Dermis microvascular lymphatic vessel endothelial cell (primary cell): ENCODE measurements around the gene MYL7. TPM values are rescaled to one million over a fixed set of nuclear protein-coding genes. Genes with fewer than 3 reads are reported as not detected.
A peak's percentile ranks its signal among the peaks of the same experiment; 100 is the strongest.
"Not testable (repeated sequence)": the region's sequence is repeated elsewhere in the genome, so short reads cannot be mapped to it uniquely, and the experiment has no call there.

Source experiments
- DNase-seq, 2 donors: peaks; one replicate each; pipeline versions ENCODE4 v3.0.0 to v3.0.0-alpha.2; 2010; ENCODE audit warnings: low read depth in 2 of 2
- total RNA-seq: library from RNA; depleted of rRNA; stranded (reverse); fragments of >200 nt; gene quantifications from 2 replicates; pipeline ENCODE4 v1.2.1, GENCODE V29; 2014

Gene MYL7
- total RNA-seq, 1 donor from 2014 or later: not detected

GRCh38 chr7:44132039-44132438 is 9.1 kb downstream of the MYL7 start:
- no peak for DNase-seq

- no peak for DNase-seq
Measured at GRCh38 chr7:44131173-44132029, 9.7 kb downstream of the MYL7 start.

DNA sequence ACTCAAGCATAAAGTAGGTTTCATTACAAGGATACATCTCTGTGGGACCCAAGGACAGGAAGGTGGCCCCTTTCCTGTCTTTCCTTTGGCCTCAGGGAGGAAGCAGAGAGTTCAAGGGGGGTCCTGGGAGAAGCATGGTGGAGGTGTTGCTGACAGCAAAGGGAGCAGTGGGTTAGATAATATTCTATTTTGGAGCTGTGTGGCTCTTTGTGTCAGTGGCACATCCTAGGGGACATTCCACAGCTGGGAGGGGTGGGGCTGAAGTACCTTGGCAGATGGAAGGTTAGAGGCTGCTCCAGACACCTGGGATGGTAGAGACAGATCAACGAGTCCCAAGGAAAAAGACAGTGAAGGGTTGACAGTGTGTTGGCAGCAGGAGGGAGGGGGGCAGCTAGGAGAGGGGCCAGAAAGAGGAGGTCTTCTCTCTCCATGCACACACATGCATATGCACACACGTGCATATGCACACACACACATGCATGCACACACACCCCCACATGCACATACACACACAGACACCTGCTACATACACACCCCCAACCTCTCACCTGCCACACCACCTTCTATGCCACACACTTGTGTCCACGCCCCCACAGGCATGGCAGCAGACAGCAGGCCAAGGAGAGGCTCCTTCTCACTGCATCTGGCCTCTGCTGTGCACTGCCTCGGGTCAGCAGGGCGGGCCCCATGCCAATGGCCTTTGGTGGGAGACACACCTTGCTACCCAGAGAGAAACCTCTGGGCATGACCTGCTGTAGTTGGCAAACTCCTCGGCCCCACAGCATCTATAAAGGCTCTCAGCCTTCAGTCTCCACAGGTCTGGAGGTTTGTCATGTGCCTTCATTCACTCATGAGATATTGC is 12.2 kb downstream of the MYL7 start:
- DNase-seq: no peak

GRCh38 chr7:44127161-44127560 is 14.0 kb downstream of the MYL7 start:
- DNase-seq: no peak

DNA sequence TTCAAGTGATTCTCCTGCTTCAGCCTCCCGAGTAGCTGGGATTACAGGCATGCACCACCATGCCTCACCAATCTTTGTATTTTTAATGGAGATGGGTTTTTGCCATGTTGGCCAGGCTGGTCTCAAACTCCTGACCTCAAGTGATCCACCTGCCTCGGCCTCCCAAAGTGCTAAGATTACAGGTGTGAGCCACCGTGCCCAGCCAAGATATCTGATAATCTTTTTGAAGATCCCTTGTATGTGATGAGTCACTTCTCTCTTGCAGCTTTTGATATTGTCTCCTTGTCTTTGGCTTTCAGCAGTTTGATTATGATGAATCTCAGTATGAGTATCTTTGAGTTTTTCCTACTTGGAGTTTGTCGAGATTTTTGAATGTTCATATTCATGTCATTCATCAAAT is 14.6 kb downstream of the MYL7 start:
- not testable (repeated sequence) for DNase-seq

GRCh38 chr7:44124822-44125202 is 16.3 kb downstream of the MYL7 start:
- DNase-seq: no peak

DNA sequence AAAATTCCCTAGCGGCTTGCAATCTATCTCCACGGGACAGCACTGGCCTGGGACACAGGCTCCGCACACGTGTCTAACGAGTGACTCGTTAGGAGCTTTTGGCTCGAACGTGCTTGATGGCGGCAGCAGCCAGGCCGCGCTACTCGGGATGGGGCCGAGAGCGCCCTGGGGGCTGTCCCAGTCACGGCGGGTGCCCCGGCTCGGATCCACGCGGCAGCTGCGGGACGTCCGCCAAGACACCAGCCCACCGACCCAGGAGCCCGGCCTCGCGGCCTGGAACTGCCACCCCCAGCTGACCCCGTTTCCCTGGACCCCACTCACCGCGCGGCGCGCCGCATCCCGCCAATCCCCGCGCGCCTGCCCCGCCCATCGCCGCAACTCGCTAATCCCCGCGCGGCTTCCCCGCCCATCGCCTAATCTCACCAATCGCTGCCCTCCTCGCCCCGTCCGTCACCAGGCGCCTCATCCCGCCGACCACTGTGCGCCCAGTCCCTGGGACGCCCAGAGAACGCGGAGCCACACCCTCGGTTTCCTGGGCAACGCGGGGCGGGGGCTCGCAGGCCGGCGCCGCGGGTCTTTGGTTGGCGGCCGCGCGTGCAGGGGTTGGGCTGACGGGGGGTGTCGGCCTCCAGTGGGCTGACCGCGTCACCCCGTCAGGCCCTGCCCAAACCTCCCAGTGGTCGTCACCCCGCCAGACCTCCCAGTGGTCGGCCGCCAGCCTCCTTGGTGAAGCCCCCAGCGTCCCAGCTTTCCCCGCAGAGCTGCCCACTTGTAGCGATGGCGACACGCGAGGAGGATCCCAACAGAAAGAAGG is 17.7 kb downstream of the MYL7 start, which contains the start of gene POLD2:
TSS of gene POLD2 (minus strand) at position 359 of the 814 bp plus-strand sequence. CDS start 1,495 bp downstream, outside the sequence.
- DNase-seq: peak; percentile 88 to 98

DNA sequence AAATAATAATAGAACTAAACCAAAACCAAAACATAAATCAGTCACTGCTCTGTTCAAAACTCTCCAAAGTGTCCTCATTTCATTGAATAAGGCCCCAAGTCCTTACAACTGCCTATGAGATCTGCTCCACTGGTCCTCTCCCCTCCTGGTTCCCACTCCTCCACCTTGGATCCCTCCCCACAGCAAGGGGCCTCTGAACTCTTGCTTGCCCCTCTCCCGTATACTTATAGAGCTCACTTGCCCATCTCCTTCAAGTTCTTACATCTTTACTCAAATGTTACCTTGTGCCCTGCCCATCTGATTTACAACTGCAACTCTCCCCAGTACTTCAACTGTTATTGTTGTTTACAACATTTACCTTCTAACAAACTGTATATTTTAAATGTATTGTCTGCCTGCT is 18.6 kb downstream of the MYL7 start:
- DNase-seq: no peak

GRCh38 chr7:44121761-44122420 is 19.2 kb downstream of the MYL7 start:
- no peak for DNase-seq

DNA sequence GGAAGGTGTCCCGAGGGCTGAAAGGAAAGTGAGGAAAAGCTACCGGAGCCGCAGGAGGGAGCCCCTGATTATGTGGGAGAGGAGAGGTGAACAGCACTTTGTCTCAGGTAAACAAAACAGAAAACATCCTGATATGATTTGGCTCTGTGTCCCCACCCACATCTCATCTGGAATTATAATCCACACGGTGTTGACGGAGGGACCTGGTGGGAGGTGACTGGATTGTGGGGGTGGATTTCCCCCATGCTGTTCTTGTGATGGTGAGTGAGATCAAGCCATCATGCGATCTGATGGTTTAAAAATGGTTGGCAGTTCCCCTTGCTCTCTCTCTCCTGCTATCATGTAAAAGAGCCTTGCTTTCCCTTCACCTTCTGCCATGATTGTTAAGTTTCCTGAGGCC is 20.7 kb downstream of the MYL7 start:
- DNase-seq: no peak

GRCh38 chr7:44119829-44120380 is 21.2 kb downstream of the MYL7 start:
- no peak for DNase-seq

DNA sequence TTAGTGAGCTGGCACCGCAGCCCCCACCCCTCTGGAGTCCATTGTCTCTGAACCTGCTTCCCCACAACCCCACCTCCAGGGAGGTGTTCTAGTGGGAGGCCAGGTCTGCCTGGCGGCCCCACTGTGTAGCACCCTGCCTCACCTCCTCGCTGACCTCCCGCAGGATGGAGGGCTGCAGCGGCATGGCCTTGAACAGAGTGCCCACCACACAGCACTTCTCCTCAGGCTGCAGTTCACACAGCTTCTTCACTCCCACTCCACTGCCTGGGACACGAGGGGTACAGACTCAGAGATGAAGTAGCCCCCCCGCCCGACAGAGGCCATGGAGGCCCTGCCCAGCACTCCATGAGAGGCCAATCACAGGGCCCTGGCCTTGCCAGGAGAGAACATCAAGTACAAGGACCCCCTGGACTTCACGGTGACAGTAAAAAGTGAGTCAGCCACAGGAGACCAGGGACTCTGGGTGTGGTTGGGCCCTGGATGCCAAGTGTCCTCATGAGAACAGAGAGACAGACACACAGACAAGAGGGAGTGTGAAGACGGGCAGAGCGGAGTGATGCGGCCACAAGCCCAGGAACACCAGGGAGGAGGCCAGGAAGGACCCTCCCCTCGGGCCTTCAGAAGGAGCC is 23.2 kb downstream of the MYL7 start:
- no peak for DNase-seq

DNA sequence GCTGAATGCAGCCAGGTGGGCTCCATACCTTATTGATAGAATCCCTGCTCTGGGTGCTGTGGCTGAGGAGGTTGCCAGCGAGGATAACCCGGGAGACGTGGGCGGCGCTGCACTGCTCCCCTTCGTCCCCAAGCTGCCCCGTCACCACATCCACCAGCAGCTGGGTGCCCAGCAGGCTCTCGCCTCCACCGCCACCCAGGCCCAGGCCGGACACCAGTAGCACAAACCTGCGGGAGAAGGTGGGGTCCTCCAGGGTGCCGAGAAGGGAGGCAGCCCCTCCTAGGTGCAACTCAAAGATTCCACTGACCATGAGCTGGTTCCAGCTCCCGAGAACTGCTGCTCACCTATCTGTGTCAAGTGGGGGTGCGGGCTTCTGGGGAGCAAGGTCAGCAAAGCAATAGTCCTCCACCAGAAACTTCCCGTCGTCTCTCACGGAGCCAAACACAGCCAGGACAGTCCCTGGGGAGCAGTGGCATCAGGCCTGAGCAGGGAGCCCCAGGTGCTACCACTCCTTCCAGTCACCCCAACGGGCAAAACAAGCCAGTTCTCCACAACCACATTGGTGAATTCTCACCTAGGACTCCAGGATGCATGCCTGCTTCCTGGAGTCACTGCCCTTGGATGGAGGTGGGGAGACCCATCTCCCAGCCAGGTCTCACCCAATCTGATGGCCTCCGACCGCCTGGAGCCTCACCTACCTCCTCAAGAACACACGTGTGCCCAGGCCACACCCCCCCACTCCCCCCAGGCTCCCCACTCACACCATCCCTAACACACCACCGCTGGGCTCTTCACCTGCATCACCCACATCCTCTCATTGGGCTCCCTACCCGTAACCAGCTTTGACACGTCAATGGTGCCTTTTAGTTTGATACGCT is 24.1 kb downstream of the MYL7 start:
- no peak for DNase-seq

DNA sequence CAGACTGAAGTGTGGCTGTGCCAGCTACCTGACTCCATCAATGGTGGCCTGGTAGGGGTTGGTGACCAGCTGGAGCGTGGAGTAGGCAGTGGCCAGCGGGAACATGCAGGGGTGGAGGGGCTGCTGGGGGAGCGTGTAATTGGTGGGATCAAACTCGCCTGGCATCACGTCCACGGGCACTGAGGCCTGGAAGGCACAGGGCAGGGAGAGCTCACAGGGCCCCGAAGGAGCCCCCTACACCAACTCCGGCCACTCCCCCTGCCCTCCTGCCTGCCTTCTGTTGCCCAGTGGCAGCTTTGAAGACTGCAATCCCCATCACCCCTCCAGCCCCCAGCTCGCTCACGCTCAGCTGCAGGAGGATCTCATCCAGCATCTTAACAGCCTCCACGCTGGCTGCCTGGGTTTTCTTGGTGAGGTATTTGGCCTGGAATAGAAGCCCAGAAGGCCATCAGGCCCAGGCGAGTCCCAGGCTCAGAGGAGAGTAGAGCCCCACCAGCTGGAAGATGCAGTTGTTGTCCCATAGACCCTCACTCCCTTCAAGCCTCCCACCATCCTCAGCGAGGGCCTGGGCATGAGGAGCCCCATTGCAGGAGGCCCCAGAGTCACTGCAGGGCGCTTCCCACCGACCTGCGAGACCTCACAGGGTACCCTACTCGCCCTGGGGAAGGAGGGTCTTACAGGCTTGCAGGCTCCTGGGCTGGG is 24.9 kb downstream of the MYL7 start:
- DNase-seq: no peak

DNA sequence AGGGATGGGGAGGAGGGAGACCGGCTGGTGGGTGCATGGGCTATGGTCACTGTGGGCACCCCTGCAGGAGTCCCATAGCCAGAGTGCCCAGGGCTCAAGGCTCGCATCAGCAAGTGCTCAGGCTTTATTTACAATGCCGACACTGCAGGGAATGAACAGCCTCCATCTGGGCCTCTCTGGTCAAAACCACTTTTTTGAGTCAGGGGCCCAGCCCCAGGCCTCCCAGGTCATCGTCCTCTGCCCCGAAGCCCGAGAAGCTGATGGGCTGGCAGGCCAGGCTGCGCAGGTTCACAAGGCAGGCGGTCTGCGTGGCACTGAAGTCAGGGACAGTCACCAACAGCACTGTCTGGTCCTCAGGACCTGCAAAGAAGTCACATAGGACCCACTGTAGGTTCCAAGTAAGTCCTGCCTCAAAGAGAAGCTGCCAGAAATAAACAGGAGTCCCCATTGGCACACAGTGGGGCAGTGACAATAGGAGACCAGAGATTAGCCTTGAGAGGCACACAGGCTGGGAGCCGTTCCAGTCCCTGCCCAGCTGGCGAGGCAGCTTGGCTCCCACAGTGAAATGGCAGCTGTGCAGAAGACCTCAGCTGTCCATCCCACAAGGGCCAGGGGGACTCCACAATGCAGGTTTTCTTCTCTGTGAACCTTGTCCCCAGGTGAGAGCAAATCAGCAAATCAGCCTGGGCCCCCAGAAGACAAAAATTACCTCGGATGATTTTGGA is 26.4 kb downstream of the MYL7 start:
- no peak for DNase-seq

GRCh38 chr7:44113764-44114354 is 27.3 kb downstream of the MYL7 start:
- no peak for DNase-seq

DNA sequence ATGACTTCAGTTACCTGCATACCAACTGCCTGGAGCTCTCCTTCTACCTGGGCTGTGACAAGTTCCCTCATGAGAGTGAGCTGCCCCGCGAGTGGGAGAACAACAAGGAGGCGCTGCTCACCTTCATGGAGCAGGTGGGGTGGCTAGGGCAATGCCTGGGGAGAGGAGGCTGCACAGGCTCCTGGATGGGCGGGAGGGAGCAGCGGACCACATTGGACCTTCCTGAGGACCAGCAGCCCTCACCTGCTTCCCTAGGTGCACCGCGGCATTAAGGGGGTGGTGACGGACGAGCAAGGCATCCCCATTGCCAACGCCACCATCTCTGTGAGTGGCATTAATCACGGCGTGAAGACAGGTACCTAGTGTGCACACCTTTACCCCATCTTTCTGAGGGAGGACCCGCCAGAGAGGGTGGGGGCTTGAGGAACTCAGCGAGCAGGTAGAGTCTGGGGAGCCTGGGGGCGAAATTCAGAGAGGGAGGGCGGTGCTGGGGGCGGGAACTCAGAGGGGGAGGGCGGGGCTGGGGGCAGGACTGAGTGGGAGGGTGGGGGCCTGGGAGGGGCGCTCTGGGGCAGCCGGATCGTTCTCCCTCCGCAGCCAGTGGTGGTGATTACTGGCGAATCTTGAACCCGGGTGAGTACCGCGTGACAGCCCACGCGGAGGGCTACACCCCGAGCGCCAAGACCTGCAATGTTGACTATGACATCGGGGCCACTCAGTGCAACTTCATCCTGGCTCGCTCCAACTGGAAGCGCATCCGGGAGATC is 28.0 kb downstream of the MYL7 start:
- DNase-seq: no peak
